ENCODE measurements around the gene CDC34.

Gene CDC34

DNA sequence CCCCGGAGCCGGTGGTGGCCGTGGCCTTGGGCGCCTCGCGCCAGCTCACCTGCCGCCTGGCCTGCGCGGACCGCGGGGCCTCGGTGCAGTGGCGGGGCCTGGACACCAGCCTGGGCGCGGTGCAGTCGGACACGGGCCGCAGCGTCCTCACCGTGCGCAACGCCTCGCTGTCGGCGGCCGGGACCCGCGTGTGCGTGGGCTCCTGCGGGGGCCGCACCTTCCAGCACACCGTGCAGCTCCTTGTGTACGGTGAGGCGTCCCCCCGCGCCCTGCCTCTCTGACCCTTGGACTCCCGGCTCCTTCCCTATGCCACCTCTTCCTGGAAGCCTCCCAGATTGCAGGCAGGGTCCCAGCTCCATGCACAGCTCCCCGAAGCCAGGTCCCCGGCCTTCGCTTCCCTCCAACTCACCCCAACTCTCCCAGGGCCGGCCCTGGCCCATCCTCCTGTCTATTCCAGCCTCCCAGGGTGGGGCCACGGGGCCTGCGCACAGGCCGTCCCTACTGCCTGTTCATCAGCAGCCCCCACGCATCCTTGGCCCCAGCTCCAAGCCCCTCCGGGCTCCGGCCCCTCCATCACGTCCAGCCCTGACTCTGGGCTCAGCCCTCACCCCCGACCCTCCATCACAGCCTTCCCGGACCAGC lies 33.6 kb upstream of the CDC34 start:
- DNase-seq: no peak

DNA sequence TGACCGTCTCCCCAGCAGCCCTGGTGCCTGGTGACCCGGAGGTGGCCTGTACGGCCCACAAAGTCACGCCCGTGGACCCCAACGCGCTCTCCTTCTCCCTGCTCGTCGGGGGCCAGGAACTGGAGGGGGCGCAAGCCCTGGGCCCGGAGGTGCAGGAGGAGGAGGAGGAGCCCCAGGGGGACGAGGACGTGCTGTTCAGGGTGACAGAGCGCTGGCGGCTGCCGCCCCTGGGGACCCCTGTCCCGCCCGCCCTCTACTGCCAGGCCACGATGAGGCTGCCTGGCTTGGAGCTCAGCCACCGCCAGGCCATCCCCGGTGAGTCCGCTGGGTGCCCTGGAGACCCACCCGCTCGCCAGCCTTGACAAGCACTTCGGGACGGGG lies 33.1 kb upstream of the CDC34 start:
- DNase-seq: no peak

DNA sequence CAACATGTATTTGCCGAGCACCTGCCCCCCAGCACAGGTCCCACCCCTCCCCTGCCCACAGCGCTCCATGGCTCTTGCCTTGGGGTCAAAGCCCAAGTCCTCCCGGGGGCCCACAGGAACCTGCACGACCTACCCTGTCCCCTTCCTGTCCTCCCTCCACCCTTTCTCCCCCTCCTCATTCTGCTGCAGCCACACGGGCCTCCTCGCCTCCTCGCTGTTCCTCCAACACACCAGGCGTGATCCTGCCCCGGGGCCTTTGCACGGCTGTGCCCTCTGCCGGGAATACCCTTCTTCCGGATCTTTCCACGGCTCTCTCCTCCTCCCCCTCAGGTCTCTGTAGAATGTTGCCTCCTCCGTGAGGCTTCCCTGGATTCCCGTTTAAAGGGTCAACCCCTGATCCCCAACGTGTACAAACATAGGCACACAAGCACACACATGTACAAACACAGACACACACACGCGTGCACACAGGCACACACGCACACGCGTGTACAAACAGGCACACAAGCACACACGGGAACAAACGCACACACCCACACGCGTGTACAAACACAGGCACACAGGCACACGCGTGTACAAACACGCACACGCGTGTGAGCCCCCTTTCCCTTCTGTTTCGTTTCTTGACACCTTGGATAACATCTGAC lies 32.5 kb upstream of the CDC34 start:
- no peak for DNase-seq

DNA sequence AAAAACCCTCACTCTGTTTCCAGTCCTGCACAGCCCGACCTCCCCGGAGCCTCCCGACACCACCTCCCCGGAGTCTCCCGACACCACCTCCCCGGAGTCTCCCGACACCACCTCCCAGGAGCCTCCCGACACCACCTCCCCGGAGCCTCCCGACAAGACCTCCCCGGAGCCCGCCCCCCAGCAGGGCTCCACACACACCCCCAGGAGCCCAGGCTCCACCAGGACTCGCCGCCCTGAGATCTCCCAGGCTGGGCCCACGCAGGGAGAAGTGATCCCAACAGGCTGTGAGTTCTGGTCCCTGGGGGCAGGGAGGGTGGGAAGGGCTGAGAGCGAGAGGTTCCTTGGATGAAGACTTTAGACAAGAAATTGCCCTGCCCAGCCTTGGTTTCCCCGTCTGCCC lies 29.9 kb upstream of the CDC34 start:
- DNase-seq: no peak

DNA sequence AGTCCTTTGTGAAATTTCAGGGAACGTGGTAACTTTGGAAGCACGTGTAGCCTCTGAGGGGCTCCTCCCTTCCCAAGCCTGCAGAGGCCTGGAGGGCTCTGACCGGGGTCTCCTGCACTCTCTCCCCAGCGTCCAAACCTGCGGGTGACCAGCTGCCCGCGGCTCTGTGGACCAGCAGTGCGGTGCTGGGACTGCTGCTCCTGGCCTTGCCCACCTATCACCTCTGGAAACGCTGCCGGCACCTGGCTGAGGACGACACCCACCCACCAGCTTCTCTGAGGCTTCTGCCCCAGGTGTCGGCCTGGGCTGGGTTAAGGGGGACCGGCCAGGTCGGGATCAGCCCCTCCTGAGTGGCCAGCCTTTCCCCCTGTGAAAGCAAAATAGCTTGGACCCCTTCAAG lies 26.9 kb upstream of the CDC34 start:
- no peak for DNase-seq

DNA sequence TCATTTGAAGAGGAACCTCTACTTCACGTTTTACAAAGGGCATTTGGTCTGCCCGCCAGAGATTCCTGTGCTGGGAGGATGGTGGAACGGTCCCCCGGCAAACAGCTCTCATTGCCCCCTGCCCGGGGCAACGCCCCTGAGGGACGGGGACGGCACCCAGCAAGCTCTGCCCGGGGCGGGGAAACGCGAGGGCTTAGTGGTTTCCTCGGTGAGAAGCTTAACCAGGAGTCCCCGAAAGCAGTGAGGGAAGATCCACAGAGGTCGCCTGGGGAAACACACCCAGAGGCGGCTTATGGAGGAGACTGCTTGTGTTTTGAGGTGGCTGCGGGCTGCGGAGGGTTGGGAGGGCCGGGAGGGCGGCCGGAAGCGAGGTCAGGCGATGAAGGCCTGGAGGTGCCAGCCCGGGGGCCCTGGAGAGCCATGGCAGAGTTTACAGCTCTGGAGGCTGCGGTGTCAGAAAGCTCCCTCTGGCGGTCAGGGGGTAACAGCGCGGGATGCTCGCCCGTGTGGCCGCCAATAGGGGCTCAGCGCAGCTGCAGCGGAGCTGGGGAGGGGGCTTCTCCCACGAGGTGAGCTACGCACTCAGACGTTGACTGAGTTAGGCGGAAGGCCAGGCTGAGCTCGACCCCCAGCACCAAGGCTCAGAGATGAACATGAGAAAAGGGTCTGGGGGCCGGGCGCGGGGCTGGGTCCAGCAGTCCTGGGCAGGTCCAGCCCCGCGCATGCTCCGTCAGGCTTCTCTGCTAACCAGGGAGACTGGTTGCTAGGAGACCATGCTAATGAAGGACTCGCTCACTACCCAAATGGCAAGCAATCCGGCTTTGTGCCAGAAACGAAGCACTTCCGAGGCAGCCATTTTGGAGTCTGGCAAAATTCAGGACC lies 24.9 kb upstream of the CDC34 start:
- peak; percentile 77 to 98 (median 90) for DNase-seq

DNA sequence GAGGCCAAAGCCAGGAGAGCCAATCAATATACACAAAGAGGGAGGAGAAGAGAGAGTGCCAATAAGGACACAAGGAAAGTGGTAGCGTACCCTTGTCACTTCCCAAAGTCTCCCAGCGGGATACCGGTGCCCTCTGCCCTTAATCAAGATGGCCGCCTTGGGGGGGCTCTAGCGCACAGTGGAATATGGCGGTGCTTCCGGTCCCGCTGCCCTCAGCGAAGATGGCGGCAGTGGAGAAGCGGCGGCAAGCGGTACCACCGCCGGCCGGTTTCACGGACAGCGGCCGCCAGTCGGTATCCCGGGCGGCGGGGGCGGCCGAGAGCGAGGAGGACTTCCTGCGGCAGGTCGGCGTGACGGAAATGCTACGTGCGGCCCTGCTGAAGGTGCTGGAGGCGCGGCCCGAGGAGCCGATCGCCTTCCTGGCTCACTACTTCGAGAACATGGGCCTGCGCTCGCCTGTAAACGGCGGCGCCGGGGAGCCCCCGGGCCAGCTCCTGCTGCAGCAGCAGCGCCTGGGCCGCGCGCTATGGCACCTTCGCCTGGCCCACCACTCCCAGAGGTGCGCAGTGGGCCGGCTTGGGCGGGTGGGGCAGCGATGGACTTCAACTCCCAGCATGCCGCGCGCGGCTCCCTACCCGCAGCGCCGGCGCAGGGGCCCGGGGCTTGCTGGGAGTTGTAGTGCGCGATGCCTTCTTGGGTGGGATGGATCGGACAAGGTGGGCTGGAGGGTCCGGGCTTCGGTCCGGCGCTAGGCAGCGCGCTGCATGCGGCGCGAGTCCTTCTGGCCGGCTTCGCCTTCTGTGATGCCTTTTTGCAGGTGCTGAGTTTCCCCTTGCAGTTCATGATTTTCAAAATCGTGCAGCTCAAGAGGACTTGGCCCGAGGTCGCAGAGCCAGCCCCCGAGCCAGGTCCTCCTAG lies 24.0 kb upstream of the CDC34 start, which contains the start of gene TPGS1:
TPGS1 (plus strand) TSS at position 212 of the 918 bp plus-strand sequence; CDS start at position 222, 10 bp downstream.
- peak; percentile 56 to 86 (median 74) for DNase-seq

DNA sequence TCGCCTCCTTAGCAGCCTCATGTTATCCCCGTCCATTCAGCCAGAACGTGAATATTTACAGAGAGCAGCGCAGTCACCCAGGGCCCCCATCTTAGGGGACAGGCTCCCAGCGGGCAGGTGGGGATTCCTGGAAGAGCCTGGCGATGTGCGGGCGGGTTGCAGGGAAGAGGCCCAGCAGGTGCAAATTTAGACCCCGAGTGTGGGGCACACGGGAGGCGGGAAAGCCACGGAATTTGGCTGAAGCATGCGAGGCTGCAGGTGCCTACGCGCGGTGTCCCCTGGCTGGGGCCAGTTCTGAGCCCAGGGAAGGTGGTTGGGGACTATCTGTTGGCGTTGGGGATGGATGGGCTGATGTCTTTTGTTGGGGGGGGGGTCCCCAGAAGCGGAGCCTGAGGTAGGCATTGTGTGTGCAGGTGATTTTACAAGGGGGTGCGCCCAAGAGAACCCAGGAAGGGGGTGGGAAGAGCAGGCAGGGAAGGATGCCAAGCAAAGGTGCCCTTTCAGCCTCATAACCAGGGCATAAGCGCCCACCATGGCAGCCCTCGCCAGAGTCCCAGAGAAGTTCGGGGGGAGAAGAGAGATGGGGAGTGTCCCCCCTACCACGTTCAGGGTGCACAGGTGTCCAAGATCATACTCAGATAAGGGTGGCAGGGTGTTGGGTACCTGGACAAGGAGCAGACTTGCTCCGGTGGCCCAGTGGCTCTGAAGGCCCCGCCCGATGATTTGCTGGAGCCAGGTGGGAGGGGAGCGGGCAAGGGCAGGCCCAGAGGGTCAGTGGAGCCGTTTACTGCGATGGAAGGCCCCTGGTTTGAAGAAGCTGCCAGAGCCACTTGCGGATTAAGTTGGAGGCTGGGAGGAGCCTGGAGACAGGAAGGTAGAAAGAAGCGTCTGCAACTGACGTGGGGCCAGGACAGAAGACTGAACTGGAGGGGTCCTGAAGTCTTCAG lies 23.1 kb upstream of the CDC34 start:
- DNase-seq: no peak

DNA sequence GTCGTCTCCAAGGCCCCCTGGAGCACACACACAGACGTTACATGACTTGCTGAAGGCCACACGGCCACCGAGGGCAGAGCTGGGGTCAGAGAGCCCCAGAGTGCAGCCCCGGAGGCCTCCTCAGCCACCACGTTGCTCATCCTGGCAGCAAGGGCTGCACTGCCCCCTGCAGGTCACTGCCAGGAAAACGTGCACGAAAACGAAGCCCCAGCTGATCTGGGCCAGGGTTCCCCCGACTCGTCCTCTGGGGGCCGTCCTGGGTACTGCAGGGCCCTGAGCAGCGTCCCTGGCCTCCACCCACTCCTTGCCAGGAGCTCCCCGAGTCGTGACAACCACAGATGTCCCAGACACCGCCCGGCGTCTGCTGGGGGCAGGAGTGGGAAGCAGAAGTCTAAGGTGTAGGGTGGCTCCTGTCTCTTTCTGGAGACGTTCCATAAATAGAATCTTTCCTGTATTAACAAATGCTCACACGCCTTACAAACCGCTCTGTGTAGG lies 20.9 kb upstream of the CDC34 start:
- DNase-seq: peak; percentile 72 to 95 (median 89)

DNA sequence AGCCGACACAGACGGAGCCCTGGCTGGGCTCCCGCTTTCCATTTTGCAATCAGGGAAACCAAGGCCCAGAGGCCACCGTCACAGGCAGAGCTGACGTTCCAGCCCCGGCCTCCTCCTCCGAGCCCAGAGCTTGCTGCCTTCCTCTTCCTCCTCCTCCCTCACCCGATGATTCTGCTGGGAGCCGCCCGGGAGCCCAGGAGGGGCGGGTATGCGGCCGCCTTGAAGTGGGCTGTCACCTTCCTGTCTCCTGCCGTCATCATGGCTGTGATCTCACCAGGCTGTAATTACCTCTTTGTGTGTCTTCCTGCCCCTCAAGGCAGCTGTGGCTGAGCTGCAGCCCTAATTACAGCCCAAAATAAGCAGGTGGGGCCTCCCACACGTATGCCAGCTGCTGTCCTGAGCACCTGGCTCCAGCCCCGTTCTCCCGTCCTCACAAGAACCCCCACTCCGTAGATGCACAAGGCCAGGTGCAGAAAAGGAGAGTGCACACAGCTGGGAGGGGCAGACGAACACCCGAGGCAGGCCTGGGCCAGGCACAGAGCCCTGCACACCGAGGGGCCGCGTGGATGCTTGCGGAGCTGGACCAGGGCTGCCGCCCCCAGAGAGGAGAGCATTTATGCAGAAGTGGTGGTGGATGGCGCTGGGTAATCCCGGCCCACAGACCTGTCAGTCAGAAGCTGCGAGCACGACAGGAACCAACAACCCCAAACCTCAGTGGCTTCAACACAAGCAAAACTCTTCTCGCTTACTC lies 20.3 kb upstream of the CDC34 start:
- peak; percentile 57 to 97 (median 90) for DNase-seq

DNA sequence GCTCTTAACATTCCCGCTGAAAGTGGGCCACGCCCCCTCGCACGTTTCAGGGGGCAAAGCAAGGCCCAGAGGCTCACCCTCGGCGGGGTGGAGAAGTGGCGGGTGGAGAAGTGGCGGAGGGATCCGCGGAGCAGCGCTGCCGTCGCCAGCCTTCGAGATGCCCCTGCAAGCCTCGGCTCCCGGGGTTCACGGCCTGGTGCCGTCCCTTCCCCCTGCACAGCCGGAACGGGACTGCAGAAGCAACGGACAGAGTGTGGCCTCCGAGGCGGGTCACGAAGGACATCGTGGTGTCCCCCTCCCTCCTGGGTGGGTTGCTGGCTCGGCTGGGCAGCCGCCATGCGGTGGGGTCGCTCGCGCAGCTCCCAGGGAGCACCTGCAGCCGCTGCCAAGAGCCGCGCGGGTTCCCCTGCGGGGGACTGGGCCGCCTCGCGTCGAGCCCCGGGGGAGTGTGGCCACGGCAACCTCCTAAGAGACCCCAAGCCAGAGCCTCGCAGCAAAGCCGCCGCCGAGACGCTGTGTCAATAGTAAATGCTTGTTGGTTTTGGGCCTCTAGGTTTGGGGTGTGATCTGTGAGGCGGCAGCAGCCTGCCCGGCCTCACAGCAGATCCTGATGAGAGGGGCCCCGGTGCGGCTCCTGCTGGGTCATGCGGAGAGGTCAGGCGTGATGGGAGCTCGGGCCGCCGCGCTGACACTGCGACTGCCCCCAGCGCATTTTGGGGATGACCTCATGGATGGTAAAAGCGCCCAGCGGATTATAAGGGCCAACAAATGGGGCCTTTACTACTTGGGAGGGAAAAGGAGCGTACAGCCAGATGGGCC lies 18.8 kb upstream of the CDC34 start:
- DNase-seq: no peak

DNA sequence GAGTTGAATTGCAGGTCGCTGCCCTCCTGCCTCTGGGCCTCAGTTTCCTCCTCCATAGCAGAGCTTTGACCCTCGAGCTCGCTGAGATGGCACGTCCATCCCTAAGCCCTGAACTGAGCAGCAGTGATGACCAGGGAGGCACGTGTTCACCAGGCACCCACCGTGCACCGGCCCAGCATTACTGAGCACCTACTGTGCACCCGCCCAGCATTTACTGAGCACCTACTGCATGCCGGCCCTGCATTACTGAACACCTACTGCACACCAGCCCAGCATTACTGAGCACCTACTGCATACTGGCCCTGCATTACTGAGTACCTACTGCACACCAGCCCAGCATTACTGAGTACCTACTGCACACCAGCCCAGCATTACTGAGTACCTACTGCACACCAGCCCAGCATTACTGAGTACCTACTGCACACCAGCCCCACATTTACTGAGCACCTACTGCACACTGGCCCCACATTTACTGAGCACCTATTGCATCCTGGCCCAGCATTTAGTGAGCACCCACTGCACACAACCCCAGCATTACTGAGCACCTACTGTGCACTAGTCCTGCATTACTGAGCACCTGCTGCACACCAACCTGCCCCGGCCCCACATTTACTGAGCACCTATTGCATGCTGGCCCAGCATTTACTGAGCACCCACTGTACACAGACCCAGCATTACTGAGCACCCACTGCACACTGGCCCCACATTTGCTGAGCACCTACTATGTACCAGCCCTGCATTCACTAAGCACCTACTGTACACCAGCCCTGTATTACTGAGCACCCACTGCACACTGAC lies 18.0 kb upstream of the CDC34 start:
- DNase-seq: no peak

DNA sequence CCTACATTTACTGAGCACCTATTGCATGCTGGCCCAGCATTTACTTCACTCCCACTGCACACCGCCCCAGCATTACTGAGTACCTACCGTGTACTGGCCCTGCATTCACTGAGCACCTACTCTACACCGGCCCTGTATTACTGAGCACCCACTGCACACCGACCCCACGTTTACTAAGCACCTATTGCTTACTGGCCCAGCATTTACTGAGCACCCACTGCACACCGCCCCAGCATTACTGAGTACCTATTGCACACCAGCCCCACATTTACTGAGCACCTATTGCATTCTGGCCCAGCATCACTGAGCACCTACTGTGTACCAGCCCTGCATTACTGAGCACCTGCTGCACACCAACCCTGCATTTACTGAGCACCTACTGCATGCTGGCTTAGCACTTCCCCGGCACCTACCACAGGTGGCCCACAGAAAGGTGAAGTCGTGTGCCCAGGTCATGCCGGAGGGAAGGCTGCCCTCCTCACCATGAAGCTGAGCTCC lies 17.3 kb upstream of the CDC34 start:
- no peak for DNase-seq

DNA sequence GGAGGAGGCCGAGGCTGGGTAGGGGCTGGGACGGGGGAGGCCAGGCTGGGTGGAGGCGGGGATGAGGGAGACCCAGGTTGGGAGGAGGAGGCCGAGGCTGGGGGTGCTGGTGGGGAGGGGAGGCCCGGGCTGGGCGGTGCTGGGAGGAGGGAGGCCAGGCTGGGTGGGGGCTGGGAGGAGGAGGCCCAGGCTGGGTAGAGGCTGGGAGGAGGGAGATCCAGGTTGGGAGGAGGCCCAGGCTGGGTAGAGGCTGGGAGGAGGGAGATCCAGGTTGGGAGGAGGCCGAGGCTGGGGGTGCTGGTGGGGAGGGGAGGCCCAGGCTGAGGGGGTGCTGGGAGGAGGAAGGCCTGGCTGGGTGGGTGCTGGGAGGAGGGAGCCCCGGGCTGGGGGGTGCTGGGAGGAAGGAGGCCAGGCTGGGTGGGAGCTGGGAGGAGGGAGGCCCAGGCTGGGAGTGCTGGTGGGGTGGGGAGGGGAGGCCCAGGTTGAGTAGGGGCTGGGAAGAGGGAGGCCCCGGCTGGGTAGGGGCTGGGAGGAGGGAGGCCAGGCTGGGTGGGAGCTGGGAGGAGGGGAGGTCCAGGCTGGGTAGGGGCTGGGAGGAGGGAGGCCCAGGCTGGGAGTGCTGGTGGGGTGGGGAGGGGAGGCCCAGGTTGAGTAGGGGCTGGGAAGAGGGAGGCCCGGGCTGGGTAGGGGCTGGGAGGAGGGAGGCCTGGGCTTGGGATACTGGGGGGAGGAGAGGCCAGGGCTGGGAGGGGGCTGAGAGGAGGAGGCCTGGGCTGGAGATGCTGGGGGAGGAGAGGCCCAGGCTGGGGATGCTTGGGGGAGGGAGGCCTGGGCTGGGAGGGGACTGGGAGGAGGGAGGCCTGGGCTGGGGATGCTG lies 13.6 kb upstream of the CDC34 start:
- no peak for DNase-seq

DNA sequence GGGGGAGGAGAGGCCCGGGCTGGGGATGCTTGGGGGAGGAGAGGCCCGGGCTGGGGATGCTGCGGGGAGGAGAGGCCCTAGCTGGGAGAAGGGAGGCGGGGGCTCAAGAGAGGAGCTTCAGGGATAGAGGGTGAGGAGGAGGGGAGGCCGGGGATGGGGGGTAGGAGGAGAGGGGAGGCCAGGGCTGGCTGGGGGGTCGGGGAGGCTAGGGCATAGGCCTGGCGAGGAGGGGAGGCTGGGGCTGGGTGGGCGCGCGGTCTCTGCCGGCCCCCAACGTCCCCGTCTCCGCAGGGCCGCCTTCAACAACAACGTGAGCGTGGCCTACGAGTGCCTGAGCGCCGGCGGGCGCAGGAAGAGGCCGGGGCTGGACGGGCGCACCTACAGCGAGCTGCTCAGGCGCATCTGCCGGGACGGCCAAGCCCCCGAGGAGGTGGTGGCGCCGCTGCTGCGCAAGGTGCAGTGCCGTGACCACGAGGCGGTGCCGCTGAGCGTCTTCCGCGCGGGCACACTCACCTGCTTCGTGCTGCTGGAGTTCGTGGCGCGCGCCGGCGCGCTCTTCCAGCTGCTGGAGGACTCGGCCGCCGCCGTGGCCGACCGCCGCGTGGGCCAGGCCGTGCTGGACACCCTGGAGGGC lies 12.8 kb upstream of the CDC34 start:
- peak in 4 of 5 experiments; percentile 27 to 71 (median 42) for DNase-seq

DNA sequence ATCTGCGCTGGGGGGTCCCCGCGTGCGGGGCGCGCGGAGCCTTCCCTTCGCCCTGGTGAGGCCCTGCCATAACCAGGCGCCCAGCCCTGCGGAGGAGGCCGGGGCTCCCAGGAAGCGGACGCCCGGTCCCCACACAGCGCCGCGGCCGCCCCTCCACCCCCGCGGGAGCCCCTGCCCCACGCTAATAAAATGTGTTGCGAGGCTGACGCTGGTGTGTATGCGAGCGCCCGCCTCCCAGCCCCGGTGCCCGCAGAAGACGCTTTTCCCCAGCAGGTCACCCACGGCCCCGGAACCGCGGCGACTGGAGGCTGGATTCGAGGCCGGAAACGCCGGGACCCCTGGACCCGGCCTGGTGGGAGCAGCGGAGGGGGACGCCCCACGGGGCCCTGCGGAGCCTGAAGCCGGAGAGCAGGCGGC lies 12.1 kb upstream of the CDC34 start:
- no peak for DNase-seq

DNA sequence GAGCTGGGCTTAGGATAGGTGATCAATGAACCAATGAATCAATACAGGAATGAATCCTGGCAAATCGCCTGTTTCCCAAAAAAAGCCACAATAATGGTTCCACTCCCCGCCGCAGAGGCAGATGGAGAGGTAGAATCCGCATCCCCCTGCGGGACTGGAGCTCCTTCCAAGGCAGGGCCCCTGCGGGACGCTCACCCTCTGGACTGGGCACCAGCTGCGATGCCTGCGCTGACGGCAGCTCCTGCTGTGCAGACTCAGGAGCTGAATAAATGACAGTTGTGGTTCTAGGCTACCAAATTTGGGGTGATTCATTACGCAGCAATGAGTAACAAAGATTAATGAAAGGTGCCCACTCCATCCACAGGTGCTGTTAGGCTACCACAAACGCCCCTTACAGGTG lies 8.8 kb upstream of the CDC34 start:
- no peak for DNase-seq
